SK-N-SH treated with all-trans-retinoic acid at 6 μM for 48 hours (cell line): ENCODE measurements around the gene CERT1.

ENCODE experiments used
- ARNTL ChIP-seq: fragments of 450-650 bp; formaldehyde crosslinking; IDR thresholded peaks from 2 replicates; pipeline ENCODE4 v1.5.0; 2020; ENCODE audit warnings: low read depth, mild to moderate bottlenecking, moderate library complexity, borderline replicate concordance
- BACH2 ChIP-seq: fragments of 250-450 bp; sonication (Bioruptor Pico); IDR thresholded peaks from 2 replicates; pipeline ENCODE4 v1.9.0; 2021; ENCODE audit warnings: mild to moderate bottlenecking, borderline replicate concordance
- CSDC2 ChIP-seq: fragments of 250-450 bp; sonication (Bioruptor Pico); IDR thresholded peaks from 2 replicates; pipeline ENCODE4 v1.5.0; 2020; ENCODE audit warnings: mild to moderate bottlenecking, moderate library complexity
- ESRRG ChIP-seq: fragments of 250-450 bp; sonication (Bioruptor Pico); IDR thresholded peaks from 2 replicates; pipeline ENCODE4 v1.6.1; 2021; ENCODE audit warnings: mild to moderate bottlenecking
- GLIS3 ChIP-seq: fragments of 250-450 bp; sonication (Bioruptor Pico); IDR thresholded peaks from 2 replicates; pipeline ENCODE4 v1.5.0; 2020; ENCODE audit warnings: mild to moderate bottlenecking, moderate library complexity
- PPARA ChIP-seq: fragments of 250-450 bp; sonication (Bioruptor Pico); IDR thresholded peaks from 2 replicates; pipeline ENCODE4 v1.5.0; 2020; ENCODE audit warnings: mild to moderate bottlenecking, borderline replicate concordance
- SNAI2 ChIP-seq: fragments of 250-450 bp; sonication (Bioruptor Pico); IDR thresholded peaks from 2 replicates; pipeline ENCODE4 v1.5.0; 2020; ENCODE audit warnings: mild to moderate bottlenecking, moderate library complexity
- TOX ChIP-seq: fragments of 250-450 bp; sonication (Bioruptor Pico); IDR thresholded peaks from 2 replicates; pipeline ENCODE4 v1.8.0; 2021; ENCODE audit warnings: mild to moderate bottlenecking, moderate library complexity, borderline replicate concordance
- ZFP30 ChIP-seq: fragments of 450-650 bp; formaldehyde crosslinking; IDR thresholded peaks from 2 replicates; pipeline ENCODE4 v1.5.0; 2022; ENCODE audit warnings: mild to moderate bottlenecking, moderate library complexity
- ZNF70 ChIP-seq: fragments of 450-650 bp; formaldehyde crosslinking; IDR thresholded peaks from 2 replicates; pipeline ENCODE4 v1.5.0; 2020; ENCODE audit warnings: mild to moderate bottlenecking, moderate library complexity

DNA sequence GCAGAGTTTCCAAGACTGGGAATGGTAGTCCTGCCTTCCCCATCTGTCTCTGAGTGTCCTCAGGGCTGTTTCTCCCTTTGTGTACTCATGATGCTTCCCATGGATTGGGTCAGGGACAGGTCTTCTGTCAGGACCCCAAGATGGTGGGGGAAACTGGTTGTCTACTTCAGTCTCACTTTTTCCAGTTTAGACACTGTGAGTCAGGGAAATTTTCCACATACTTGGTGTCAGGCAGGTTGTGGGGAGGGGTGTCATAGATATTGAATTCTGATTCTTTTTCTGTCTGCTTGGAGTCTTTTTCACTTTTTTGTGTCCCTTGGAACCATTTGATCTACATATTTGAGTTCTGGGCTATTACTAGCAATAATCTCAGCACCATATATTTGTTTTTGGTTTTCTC lies 10.6 kb upstream of the CERT1 start:
- no peak for TF ChIP-seq ARNTL (CRISPR knock-in tag)
- TF ChIP-seq TOX (CRISPR knock-in tag) = no peak
- TF ChIP-seq SNAI2 = no peak
- TF ChIP-seq CSDC2 (CRISPR knock-in tag) = no peak
- TF ChIP-seq BACH2 (CRISPR knock-in tag) = no peak
- no peak for TF ChIP-seq PPARA (CRISPR knock-in tag)
- TF ChIP-seq ESRRG (CRISPR knock-in tag) = no peak
- TF ChIP-seq ZFP30 (CRISPR knock-in tag) = no peak
- TF ChIP-seq GLIS3 (CRISPR knock-in tag) = no peak
- TF ChIP-seq ZNF70 (CRISPR knock-in tag) = no peak
